ENCODE measurements around the gene PIF1.
"Not testable (repeated sequence)": the region's sequence is repeated elsewhere in the genome, so short reads cannot be mapped to it uniquely, and the experiment has no call there.

The PIF1 gene

DNA sequence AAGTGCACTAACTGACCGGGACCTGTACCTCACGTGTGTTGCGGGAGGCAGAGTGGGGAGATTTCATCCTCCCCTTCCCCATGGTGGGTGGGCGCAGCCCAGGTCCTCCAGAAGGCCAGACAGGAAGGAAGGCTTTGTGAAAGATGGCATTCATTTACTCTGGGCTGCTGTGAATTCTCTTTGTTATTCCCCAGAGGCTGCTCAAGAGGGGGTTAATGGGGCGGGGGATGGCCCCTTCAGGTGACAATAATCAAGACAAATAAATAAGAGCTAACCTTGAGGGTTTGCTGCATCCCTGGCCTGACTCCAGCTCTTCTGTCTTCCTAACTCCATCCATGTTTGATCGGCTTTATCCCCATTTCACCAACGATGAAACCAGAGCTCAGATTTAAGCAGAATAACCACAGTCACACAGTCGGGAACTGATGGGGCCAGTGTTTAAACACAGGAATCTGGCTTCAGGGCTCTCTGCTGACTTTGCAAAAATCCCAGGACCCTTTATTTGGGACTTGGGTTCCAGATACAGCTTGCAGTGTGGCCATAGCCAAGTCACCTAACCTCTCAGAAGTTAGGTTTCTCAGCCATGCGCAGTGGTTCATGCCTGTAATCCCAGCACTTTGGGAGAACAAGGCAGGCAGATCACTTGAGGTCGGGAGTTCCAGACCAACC lies 16.5 kb downstream of the PIF1 start:
- no peak for DNase-seq

DNA sequence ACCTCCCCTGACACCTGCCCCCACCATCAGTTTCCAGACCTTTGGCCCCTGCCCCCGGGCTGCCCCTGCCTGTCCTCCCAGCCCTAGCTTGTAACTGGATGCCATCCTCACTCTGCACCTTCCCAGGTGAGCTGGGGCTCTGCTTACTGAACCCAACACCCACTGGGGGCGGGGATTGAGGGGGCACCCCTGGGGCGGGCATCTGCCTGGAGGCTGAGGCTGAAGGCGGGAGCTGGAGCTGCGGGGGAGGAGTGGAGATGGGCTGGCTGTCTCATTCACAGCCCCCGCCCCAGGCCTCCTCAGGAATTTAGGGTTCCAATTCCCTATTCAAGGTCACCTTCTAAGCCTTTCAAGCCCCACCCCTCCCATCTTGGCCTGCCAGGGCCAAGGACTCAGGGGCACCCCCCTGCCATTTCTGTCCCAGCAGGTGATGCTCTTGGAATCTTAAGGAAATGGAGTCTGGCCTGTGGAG lies 17.7 kb downstream of the PIF1 start:
- no peak for DNase-seq

DNA sequence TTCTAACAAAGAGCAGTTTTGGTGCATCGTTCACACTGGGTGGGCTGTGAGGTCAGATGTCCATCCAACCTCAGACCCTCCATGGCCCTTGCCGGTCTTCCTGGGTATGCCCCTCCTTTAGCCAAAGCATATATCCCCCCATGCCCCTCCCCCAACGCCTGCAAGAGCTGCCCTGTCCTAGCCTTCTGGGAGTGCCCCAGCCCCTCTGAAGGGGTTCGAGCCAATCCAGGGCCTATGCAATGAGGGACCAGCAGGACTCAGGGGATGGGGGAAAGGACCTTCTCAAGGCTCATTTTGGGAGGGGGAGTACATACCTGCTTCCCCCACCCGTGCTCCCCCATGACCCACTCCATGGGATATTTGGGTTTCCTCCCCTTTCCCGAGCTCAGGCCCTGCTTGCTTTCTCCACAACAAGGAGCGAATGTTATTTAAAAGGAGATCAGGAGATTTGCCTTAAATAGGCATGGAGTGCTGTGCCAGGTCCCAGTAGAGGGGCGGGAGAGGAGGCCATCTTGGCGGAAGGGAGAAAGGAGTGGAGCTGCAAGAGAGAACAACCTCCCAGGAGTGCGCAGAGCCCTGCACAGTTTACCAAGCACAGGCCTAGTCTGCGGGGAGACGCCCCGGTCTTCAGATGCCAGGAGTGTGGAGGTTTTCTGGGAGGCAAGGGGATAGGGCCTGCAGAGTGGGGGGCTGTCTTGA lies 18.2 kb downstream of the PIF1 start:
- no peak for DNase-seq

DNA sequence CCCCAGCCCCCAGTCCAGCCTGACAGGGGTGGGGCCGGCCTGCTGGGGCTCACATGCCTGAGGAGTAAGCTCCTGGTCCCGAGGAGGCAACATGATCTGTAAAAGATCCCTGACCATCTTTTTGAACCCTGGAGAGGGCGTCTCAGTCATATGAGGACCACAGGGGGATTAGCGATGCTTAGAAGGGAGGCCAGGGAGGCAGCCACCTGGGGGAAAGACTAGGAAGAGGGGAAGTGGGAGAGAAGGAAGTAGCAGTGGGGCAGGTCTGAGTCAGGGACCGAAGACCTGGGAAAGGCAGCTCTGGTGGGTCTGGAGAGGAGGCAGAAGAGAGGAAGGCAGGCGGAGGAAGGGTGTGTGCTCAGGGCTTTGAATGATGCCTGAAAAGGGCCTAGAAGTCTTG lies 18.9 kb downstream of the PIF1 start:
- no peak for DNase-seq

DNA sequence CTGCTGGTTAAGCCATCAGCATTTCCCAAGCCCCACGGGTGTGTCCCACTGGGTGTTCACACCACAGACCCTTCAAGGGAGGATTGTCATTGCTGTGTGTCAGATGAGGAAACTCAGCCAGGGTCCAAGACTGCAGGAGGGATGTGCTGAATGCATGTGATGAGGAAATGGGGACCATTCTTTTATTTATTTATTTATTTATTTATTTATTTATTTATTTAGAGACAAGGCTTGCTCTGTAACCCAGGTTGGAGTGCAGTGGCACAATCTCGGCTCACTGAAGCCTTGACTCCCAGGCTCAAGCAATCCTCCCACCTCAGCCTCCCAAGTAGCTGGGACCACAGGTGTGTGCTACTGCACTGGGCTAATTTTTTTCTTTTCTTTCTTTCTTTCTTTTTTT lies 20.8 kb downstream of the PIF1 start:
- no peak for DNase-seq

DNA sequence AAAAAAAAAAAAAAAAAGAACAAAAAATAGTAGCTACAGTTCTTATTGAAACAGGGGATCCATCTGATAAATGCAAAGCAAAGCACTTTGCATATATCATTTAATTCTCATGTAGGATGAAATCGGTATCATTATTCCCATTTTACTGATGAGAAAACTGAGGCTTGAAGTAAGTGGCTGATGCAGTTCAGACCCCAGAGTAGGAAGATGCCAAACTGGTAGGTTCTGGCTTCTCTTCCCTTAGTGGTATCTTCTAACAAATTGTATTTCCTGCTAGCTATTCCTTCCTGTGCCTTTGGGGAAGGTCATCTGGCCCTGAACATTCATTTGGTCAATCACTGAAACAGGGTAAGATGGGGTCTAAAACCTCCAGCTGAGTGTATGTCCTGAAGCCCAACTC lies 21.9 kb downstream of the PIF1 start:
- DNase-seq = no peak

DNA sequence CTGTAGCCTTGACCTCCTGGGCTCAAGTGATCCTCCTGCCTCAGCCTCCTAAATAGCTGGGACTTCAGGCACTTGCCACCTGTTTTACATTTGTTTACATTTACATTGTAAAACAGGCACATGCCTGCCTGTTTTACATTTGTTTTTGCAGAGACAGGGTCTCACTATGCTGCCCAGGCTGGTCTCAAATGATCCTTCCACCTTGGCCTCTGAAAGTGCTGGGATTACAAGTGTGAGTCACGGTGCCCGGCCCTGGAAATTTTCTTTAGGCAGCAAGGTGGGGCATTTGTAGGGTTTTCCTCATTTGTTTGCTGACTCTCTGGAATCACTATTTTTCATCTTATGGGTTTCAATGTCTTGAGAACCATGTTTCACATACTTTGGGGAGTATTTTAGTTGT lies 25.0 kb downstream of the PIF1 start:
- no peak for DNase-seq

DNA sequence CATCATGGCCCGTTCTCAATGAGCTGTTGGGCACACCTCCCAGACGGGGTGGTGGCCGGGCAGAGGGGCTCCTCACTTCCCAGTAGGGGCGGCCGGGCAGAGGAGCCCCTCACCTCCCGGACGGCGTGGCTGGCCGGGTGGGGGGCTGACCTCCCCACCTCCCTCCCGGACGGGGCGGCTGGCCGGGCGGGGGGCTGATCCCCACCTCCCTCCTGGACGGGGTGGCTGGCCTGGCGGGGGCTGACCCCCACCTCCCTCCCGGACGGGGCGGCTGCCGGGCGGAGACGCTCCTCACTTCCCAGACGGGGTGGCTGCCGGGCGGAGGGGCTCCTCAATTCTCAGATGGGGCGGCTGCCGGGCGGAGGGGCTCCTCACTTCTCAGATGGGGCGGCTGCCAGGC lies 26.5 kb downstream of the PIF1 start:
- DNase-seq = not testable (repeated sequence)

DNA sequence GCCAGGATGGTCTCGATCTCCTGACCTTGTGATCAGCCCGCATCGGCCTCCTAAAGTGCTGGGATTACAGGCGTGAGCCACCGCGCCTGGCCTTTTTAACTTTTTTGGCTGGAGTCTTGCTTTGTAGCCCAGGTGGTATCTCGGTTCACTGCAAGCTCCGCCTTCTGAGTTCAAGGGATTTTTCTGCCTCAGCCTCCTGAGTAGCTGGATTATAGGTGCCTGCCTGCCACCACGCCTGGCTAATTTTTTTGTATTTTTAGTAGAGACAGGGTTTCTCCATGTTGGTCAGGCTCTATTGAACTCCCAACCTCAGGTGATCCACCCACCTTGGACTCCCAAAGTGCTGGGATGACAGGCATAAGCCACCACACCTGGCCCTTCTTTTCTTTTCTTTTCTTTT lies 29.5 kb downstream of the PIF1 start:
- not testable (repeated sequence) for DNase-seq

DNA sequence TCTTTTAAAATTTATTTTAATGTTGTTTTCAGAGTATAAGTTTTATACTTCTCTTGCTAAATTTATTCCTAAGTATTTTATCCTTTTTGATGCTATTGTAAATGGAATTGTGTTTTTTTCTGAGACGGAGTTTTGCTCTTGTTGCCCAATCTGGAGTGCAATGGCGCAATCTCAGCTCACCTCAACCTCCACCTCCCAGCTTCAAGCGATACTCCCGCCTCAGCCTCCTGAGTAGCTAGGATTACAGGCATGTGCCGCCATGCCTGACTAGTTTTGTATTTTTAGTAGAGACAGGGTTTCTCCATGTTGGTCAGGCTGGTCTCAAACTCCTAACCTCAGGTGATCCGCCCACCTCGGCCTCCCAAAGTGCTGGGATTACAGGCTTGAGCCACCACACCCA lies 30.1 kb downstream of the PIF1 start:
- DNase-seq = not testable (repeated sequence)

DNA sequence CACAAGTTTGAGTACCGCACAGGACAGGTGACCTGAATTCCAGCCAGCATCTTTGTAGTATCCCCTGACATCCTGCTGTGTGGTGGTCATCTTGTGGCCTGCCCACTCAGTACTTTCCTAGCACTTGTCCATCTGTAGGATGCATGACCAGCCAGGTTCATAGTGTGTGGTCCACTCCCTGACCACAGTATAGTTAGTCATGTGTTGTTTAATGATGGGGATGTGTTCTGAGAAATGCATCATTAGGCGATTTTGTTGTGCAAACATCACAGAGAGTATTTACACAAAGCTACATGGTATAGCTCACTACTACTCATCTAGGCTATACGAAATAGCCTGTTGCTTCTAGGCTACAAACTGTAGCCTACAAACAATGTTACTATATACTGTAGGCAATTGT lies 33.2 kb downstream of the PIF1 start:
- DNase-seq = no peak

DNA sequence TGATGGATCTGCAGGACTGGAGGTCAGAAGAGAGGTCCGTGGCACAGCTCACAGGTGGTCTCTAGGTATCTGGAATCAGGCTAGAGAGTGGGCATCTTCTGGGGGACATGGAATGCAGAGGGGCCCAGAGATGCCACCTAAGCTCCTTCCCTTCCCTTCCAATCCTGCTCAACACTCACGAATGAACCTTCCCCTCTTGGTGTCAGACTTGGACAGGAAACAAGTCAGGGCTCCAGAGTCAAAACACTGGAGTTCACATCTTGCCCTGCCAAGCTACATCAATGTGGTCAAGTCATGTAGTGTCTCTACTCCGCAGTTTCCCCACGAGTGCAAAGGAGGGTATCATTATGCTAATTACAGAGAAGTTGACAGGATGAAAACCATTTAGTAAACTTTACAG lies 34.0 kb downstream of the PIF1 start:
- DNase-seq = no peak

DNA sequence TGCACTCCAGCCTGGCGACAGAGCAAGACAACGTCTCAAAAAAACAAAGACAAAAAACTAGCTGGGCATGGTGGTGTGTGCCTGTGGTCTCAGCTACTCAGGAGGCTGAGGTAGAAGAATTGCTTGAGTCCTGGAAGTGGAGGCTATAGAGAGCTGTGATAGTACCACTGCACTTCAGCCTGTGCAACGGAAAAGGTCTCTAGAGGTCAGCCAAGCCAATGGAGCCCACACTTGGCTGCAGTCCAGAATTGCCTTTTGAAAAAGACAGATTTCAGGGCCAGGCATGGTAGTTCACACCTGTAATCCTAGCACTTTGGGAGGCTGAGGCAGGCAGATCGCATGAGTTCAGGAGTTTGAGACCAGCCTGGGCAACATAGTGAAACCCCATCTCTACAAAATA lies 41.7 kb downstream of the PIF1 start:
- no peak for DNase-seq

DNA sequence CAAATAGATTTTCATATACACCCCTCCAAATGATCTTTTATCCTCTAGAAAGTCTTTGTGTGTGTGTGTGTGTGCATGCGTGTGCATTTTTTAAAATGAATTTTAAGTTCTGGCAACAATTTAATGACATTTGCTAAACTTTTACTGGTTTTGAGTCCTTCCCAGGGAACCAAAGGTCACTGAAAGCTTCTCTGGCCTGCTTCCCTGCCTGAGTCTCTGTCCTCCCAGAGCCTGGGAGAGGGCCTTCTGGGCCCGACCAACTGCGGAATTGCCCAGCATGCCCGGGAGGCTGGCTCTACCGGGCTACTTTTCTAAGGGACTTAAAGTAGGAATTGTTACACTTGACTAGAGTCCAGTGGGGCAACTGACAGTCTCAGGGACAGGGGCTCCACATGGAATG lies 42.7 kb downstream of the PIF1 start:
- no peak for DNase-seq

DNA sequence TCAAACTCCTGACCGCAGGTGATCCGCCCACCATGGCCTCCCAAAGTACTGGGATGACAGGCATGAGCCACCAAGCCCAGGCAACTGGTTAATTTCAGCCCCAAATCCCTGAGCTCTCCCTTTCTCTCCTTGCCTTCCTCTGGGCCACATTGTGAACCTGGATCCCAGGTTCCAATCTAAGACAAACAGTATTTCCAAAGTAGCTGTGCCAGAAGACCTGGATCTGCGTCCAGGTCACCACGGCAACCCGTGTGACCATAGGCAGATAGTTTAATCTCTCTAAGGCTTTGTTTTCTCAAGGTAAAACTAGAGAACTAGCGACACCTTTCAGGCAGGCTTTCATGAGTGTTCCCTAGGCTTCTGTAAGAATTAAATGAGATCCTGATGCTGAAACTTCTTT lies 44.1 kb downstream of the PIF1 start:
- DNase-seq = no peak

DNA sequence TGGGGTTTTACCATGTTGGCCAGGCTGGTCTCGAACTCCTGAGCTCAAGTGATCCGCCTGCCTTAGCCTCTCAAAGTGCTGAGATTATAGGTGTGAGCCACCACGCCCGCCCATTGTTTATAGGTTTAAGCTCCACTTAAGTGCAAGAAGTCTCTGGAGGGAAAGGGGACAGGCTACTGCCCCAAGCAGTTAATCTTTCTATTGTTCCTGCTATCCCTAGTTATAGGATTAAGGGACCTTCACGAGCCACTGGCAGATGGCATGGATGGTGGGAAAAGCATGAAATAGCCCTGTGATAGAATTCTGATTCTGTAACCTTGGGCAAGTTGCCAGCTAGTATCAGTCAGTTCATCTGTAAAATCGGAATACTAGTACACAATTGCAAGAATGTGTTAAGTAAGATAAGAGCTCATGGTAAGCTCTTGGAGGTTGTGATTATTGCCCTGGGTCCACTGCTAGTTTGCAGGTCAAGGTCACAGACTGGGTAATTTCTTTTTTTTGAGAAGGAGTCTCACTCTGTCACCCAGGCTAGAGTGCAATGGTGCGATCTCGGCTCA lies 44.8 kb downstream of the PIF1 start:
- no peak for DNase-seq

DNA sequence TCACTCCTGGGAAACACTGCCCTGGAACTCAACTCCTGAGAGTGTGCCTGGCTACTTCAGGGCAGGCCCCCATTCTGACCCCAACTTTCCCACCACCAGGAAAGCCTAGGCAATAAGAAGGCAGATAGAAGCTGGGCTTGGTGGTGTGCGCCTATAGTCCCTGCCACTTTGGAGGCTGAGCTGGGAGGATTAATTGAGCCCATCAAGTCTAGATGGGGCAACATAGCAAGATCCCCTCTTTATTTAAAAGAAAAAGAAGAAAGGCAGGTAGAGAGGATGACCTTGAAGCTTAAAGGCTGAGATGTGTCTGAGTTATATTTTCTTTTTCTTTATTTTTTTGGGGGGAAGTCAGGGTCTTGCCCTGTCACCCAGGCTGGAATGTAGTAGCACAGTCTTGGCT lies 45.8 kb downstream of the PIF1 start:
- DNase-seq = no peak

DNA sequence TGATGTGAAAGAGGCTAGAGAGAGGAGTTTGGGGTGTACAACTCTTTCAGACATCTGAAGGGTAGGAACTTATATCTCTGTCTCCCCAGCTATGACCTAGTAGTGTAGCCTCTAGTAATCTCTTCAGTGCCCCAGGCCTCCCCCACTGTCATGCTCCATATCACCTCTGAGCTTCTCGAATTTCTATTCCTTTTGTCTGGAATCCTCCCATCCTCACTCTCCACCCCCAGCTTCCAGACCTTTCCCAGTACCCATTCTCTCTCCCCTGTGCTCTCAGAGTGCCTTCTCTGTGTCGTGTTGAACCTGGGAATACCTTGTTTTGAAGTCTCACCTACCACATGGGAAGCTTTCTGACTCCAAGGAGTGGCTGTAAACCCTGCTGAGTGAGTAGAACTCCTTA lies 46.4 kb downstream of the PIF1 start:
- DNase-seq = no peak

DNA sequence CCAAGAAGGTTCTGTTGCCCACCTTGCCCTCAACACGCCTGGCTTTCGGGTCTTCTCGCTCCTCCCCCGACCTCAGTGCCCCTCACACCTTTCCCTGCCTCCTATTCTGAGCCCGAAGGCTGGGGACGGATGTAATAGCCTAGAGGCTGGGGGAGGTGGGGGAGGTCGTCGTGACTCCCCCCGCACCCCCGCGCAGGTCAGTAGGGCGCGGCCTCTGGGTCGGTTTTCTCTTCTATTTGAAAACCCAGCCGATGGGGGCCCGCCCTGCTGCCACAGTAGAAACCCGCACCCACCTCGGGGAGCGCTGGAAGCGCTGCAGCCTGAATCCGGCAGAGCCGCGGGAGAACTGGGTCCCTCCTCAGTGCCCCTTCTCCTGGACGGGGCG lies 49.1 kb downstream of the PIF1 start:
- DNase-seq = no peak

DNA sequence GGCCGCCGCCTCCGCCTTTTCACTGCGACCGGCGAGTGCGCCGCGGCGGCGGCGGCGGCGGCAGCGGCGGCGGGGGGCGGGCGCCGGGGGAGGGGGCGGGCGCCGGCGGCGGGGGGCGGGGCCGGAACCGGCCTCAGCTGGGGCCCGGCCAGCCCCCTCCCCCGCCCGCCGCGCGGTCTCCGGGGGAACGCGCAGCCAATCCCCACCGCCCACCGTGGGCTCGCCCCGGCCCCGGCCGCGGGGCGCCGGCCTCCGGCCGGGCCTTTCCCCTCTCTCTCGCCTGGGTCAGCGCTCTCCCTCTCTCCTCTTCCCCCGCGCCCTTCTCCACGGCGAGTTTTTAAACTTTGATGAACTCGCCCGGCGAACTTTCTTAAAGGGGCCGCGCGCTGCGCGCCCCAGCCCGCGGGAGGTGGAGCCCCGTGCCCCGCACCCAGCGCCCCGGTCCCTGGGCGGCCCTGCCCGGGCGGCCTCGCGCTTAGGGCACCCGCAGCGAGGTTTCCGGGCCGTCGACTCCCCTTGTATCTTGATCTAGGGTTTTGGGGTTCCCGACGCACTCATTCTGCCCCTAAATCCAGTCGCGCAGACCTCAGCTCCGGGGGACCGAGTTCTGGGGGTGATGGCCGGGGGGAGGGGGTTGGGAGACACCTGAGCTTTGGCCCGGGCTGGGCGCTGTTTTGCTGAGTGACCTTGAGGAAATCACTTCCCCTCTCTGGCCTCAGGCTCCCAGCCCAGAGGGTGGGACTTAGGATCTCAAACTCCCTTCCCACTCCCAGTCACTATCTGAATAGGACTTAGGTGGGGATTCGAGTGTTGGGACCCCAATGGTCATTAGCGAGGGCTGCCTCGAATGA lies 49.7 kb downstream of the PIF1 start, which contains the start of gene RBPMS2:
TSS of gene RBPMS2 (minus strand) at position 39 of the 851 bp plus-strand sequence. CDS start 270 bp downstream, outside the sequence.
- DNase-seq = no peak

DNA sequence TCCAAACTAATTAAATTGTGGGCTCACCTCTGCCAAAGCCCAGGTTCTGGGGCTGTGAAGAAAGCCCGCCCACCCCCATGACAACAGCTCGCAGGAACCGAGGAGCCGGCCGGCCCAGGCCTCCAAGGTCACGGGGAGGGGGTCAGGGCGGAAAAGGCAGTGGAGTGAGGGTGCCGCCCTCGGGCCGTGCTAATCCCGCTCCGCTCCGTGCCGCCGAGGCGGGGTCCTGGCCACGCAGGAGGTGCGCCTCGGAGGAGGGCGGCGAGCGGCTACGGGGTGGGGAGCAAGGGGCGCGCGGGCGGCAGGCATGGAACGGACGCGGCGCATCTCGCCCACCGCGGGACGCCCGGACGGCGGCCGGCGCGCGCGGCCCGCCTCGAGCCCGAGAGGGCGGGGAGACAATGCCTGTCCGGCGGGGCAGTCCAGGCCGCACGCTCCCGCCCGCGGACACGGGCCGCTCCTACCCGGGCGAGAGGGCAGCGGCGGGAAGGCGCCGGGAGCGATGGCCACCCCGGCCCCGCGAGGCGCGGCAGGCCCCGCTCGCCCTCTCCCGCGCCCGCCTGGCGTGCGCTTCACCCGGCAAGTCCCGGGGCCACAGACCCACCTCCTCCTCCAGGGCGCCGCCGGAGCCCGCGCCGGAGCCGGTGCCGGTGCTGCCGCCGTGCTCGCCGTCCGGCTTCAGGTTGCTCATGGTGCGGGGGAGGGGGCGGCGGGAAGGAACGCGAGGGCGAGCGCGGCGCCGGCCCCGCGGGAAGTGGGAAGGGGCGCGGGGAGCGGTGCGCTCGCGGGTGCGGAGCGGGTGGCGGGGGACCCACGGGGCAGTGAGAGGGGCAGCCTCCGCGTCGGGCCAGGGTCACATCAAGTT lies 50.6 kb downstream of the PIF1 start:
- DNase-seq = no peak

DNA sequence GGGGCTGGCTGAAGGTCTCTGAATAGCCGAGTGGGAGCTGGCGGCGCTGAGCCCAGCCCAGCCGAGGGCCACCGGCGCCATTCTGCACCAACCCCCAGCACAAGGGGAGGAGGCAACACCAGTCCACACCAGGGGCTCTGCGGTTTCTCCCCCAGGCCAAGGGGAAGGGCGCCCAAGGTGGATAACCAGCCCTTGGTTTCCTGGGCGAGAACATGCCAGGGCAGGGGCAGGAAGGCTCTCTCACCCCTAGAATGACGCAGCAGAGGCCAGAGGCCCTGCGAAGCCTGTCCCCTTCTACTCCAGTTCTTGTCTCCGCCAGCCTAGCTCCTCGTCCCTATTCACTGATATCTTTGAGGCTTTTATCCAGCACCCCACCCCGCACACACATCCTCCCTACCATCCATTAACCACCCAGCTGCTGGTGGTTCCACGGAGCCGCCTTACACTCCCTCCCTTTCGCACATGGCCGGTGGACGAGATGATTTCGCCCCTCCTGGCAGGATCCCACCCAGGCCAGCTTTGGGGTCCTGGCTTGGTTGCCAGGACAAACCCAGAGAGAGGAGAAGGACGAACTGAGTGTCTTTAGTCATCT lies 51.3 kb downstream of the PIF1 start:
- DNase-seq = no peak

All from stimulated activated CD4-positive, alpha-beta T cell treated with anti-CD3 and anti-CD28 coated beads, Interleukin-1b, Interleukin-23, amount 100 ng/mL, for 48 hours (primary cell).